Activated T-cell treated with anti-CD3 and anti-CD28 coated beads, Interleukin-2, amount 50 U/mL, for 4 hours (primary cell): Measurements from ENCODE around the gene INTS11. TPM values are rescaled to one million over a fixed set of nuclear protein-coding genes. Genes with fewer than 3 reads are reported as not detected.
A peak's percentile ranks its signal among the peaks of the same experiment; 100 is the strongest.

ENCODE experiments used
- ATAC-seq, 2 donors: fragments of 200-7000 bp; cut with Tn5 transposase; one replicate each; pipeline ENCODE4 v1.10.0; 2021
- DNase-seq: peaks from one replicate; pipeline ENCODE4 v3.0.0-alpha.2; 2020
- H3K27me3 Mint-ChIP-seq: one replicate; pipeline ENCODE4 v1.8.0; 2021; ENCODE audit warnings: low read depth, mixed read lengths
- H3K36me3 Mint-ChIP-seq: one replicate; pipeline ENCODE4 v1.8.0; 2022; ENCODE audit warnings: mixed read lengths; ENCODE audit not compliant: insufficient read depth
- H3K4me1 Mint-ChIP-seq: one replicate; pipeline ENCODE4 v1.8.0; 2021; ENCODE audit warnings: low read depth, mixed read lengths
- H3K4me3 Mint-ChIP-seq: one replicate; pipeline ENCODE4 v1.8.0; 2021; ENCODE audit warnings: mild to moderate bottlenecking, moderate library complexity, mixed read lengths
- H3K9me3 Mint-ChIP-seq: one replicate; pipeline ENCODE4 v1.8.0; 2021; ENCODE audit warnings: mixed read lengths
- total RNA-seq, 3 donors: library from RNA; stranded (reverse); gene quantifications; one replicate each; pipeline ENCODE4 v1.2.1, GENCODE V29; 2021

Gene INTS11
- total RNA-seq, 3 donors from 2014 or later: 164 to 181 (median 172) TPM

GRCh38 chr1:1303736-1304135, 20.7 kb downstream of the INTS11 start:
- Mint-ChIP-seq H3K27me3 (no peaks in the 10 kb centered on the region), H3K36me3 (no peaks in the 10 kb centered on the region), H3K4me3 (no peak overlapping the region), H3K4me1 (peaks cover 22% of the 10 kb centered on the region), H3K9me3 (no peaks in the 10 kb centered on the region)
- no peak for DNase-seq
- no peak for ATAC-seq

- H3K4me3 Mint-ChIP-seq: no peak overlapping the region
- DNase-seq (no peak), ATAC-seq (no peak)
- no peaks in the 10 kb centered on the region for H3K36me3 Mint-ChIP-seq
- no peaks in the 10 kb centered on the region for H3K27me3 Mint-ChIP-seq
- peaks cover 22% of the 10 kb centered on the region for H3K4me1 Mint-ChIP-seq
- H3K9me3 Mint-ChIP-seq: no peaks in the 10 kb centered on the region
Measured at GRCh38 chr1:1302951-1303509, 21.4 kb downstream of the INTS11 start.

DNA sequence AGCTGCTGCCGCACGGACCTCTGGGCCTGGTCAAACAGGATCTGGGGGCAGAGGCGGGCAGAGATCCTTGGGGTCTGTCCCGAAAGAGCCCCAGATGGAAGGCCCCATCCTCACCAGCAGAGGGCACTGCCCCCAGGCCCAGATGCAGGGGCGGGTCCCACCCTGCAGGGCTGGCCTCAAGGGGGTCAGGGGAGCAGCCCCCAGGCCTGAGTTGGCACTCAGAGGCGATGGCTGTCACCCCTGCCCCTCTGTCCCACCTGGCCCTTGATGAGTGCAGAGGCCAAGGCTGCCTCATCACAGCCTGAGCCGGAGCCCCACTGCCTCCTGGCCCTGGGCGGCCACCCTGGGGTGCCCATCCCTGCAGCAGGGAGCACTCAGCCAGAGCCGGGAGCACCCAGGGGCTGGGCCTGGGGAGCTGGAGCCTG, 22.4 kb downstream of the INTS11 start:
- H3K9me3 Mint-ChIP-seq: no peaks in the 10 kb centered on the region
- H3K4me1 Mint-ChIP-seq: peaks cover 20% of the 10 kb centered on the region
- DNase-seq (no peak), ATAC-seq (no peak)
- H3K36me3 Mint-ChIP-seq: no peaks in the 10 kb centered on the region
- H3K4me3 Mint-ChIP-seq: no peak overlapping the region
- no peaks in the 10 kb centered on the region for H3K27me3 Mint-ChIP-seq

- Mint-ChIP-seq H3K9me3 (no peaks in the 10 kb centered on the region), H3K4me3 (no peak overlapping the region), H3K4me1 (peaks cover 4% of the 10 kb centered on the region), H3K27me3 (no peaks in the 10 kb centered on the region), H3K36me3 (no peaks in the 10 kb centered on the region)
- DNase-seq: no peak
- no peak for ATAC-seq
Measured at GRCh38 chr1:1300352-1300739, 24.1 kb downstream of the INTS11 start.

- DNase-seq (no peak), ATAC-seq (peak; percentile 57 to 68)
- H3K4me1 Mint-ChIP-seq: peaks cover 2% of the 10 kb centered on the region
- H3K9me3 Mint-ChIP-seq: no peaks in the 10 kb centered on the region
- H3K4me3 Mint-ChIP-seq: no peak overlapping the region
- H3K27me3 Mint-ChIP-seq: no peaks in the 10 kb centered on the region
- H3K36me3 Mint-ChIP-seq: no peaks in the 10 kb centered on the region
Measured at GRCh38 chr1:1299686-1300351, 24.6 kb downstream of the INTS11 start.

- Mint-ChIP-seq H3K9me3 (no peaks in the 10 kb centered on the region), H3K4me1 (no peaks in the 10 kb centered on the region), H3K27me3 (no peaks in the 10 kb centered on the region), H3K36me3 (no peaks in the 10 kb centered on the region), H3K4me3 (no peak overlapping the region)
- ATAC-seq (no peak), DNase-seq (no peak)
Measured at GRCh38 chr1:1298861-1299685, 25.4 kb downstream of the INTS11 start.

- DNase-seq: no peak
- H3K4me1 Mint-ChIP-seq: no peaks in the 10 kb centered on the region
- no peaks in the 10 kb centered on the region for H3K36me3 Mint-ChIP-seq
Measured at GRCh38 chr1:1297802-1298424, 26.5 kb downstream of the INTS11 start.

DNA sequence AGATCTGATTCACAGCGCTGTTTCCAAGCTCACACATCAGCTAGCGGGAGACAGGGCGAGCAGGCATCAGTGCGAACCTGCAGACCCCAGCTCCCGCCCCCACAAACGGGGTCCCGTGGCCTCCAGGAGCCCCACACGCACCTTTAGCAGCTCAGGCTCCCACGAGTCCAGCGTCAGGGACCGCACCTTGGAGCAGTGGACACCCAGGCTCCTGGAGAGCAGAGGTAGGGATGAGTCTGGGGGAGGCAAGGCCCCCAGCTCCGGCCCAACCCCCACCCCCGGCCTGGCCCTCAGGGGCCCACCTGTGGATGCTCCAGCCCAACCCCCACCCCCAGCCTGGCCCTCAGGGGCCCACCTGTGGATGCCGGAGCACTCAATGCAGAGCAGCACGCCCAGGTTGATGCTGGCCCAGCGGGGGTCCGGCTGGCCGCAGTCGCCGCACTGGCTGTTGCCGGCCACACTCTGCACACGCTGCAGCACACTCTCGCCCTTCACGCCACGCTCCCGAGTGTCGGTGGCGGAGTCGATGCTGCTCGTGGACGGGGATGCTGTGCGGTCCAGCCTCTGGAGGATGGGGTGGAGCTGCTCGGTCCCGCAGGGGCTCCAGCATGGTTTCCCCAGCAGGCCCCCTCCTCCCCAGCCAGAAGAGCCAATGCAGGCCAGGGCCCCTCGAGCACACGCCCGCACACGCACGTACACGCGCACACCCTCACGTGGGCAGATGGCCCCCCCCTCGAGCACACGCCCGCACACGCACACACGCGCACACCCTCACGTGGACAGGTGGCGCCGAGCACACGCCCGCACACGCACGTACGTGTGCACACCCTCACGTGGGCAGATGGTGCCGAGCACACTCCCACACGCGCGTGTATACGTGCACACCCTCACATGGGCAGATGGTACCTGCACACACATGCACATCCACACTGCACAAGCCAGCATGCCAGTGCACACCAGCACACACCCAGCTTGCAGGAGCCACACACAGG, 28.1 kb downstream of the INTS11 start:
- Mint-ChIP-seq H3K4me1 (peaks cover 2% of the 10 kb centered on the region), H3K4me3 (no peak overlapping the region), H3K27me3 (no peaks in the 10 kb centered on the region), H3K36me3 (no peaks in the 10 kb centered on the region), H3K9me3 (no peaks in the 10 kb centered on the region)
- ATAC-seq (no peak), DNase-seq (no peak)

More at GRCh38 chr1:1297802-1298424, 26.5 kb downstream of the INTS11 start:
- H3K9me3 Mint-ChIP-seq: no peaks in the 10 kb centered on the region
- ATAC-seq: no peak
- H3K27me3 Mint-ChIP-seq: no peaks in the 10 kb centered on the region
- H3K4me3 Mint-ChIP-seq: no peak overlapping the region

GRCh38 chr1:1295154-1295923, 29.1 kb downstream of the INTS11 start:
- ATAC-seq: no peak
- Mint-ChIP-seq H3K36me3 (no peaks in the 10 kb centered on the region), H3K9me3 (no peaks in the 10 kb centered on the region), H3K27me3 (no peaks in the 10 kb centered on the region), H3K4me3 (no peak overlapping the region), H3K4me1 (peaks cover 2% of the 10 kb centered on the region)
- DNase-seq: no peak

DNA sequence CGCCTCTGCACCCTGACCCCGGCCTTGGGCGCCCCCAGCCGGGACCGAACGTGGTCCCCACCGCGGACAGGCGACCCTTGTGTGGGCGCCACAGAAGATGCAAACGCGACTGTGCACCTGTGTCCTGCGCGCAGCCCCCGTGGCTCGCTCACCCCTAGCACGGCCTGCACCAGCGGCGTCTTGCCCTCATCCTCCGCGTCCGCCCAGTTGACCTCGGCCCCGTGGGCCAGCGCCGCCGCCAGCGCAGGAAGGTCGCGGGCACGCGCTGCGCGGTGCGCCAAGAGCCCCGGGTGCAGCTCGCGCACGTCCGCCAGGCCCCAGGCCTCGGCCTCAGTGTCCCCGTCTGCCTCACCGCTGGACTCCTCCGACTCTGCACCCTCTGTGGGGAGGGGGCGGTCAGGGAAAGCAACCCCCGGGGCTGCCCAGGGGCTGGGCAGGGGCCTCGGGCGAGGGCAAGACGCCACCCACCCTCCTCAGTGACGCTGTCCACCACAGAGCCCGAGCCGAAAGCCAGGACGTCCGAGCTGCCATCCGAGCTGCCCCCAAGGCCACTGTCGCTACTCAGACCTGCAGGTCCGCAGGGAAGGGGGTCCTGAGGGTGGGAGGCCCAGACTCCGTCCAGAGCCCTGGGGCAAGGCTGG, 30.1 kb downstream of the INTS11 start:
- no peak overlapping the region for H3K4me3 Mint-ChIP-seq
- no peaks in the 10 kb centered on the region for H3K36me3 Mint-ChIP-seq
- no peaks in the 10 kb centered on the region for H3K9me3 Mint-ChIP-seq
- DNase-seq (no peak), ATAC-seq (no peak)
- H3K27me3 Mint-ChIP-seq: no peaks in the 10 kb centered on the region
- peaks cover 2% of the 10 kb centered on the region for H3K4me1 Mint-ChIP-seq

DNA sequence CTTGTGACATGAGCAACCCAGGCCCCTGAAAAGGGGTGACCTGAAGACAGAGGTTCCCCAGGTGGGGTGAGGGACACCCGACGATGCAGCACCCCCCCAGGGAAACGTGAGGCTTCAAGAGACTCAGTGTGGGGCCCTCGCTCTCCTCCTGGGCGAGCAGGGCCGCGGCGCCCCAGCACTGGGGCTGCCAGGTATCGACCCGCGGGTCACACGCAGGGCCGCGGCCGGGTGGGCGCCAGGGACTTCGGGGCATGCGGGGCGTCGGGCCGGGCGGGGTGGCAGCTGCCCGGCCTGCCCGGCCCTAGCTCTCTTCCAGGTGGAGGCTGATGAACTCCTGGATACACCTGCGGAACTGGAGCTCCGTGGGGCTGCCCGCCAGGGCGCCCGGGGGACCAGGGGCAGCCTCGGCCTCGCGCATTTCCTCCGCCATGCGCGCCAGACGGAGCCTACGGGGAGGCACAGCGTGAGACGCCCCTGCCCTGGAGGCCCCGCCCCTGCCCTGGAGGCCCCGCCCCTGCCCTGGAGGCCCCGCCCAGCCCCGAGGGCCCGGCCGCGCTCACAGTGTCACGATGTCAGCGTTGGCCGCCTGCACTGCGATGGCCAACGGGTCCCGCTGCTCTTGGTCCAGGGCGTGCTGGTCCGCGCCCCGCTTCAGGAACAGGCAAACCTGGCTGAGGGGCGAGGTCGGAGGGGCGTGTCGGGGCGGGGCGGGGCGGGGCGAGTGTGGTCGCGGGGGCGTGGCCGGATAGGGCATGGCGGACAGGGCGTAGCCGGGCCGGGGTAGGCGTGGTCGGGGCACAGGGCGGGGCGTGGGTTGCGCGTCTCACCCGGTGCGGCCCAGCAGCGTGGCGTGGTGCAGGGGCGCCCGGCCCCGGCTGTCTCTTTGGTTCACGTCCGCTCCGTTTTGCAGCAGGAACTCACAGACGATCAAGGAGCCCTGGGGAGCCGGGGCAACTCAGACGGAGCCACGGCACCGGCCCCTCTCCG, 30.9 kb downstream of the INTS11 start:
- DNase-seq (no peak), ATAC-seq (peak; percentile 33 to 50)
- no peaks in the 10 kb centered on the region for H3K9me3 Mint-ChIP-seq
- H3K36me3 Mint-ChIP-seq: no peaks in the 10 kb centered on the region
- peaks cover 2% of the 10 kb centered on the region for H3K4me1 Mint-ChIP-seq
- no peaks in the 10 kb centered on the region for H3K27me3 Mint-ChIP-seq
- no peak overlapping the region for H3K4me3 Mint-ChIP-seq

- Mint-ChIP-seq H3K4me1 (peaks cover 2% of the 10 kb centered on the region), H3K36me3 (no peaks in the 10 kb centered on the region), H3K9me3 (no peaks in the 10 kb centered on the region), H3K27me3 (no peaks in the 10 kb centered on the region), H3K4me3 (no peak overlapping the region)
- DNase-seq (no peak), ATAC-seq (no peak)
Measured at GRCh38 chr1:1292851-1293250, 31.6 kb downstream of the INTS11 start.
